Peyer's patch (tissue), 4 donors: ENCODE measurements around the gene CKS2. TPM values are rescaled to one million over a fixed set of nuclear protein-coding genes. Genes with fewer than 3 reads are reported as not detected.
"Not testable (repeated sequence)": the region's sequence is repeated elsewhere in the genome, so short reads cannot be mapped to it uniquely, and the experiment has no call there.

ENCODE experiments used
- DNase-seq, 3 donors: peaks; one replicate each; pipeline ENCODE4 v3.0.0-alpha.2; 2017 to 2019
- H3K27ac ChIP-seq, 4 donors: fragments of 200-600 bp; sonication (generic); one replicate each; pipeline ENCODE4 v1.5.1; 2016 to 2019
- H3K27me3 ChIP-seq, 2 donors: fragments of 200-600 bp; sonication (generic); one replicate each; pipeline ENCODE4 v1.5.1; 2019
- H3K36me3 ChIP-seq, 3 donors: fragments of 200-600 bp; sonication (generic); one replicate each; pipeline ENCODE4 v1.5.1; 2016 to 2019
- H3K4me1 ChIP-seq, 4 donors: fragments of 200-600 bp; sonication (generic); one replicate each; pipeline ENCODE4 v1.5.1; 2016 to 2019
- H3K4me3 ChIP-seq, 4 donors: fragments of 200-600 bp; sonication (generic); 1 replicate in 3 of 4; 2 replicates in 1 of 4; pipeline ENCODE4 v1.5.1; 2016 to 2019; ENCODE audit warnings: mild to moderate bottlenecking in 1 of 4
- H3K9me3 ChIP-seq, 4 donors: fragments of 200-600 bp; sonication (generic); one replicate each; pipeline ENCODE4 v1.5.1; 2016 to 2019; ENCODE audit warnings: mild to moderate bottlenecking in 1 of 4
- POLR2A ChIP-seq, 2 donors: fragments of 450-650 bp; IDR thresholded peaks; one replicate each; pipeline ENCODE4 v1.5.1; 2017; ENCODE audit warnings: antibody characterized with exemption in 2 of 2, mild to moderate bottlenecking in 2 of 2, moderate library complexity in 2 of 2
- total RNA-seq, 4 donors: library from RNA; depleted of rRNA; stranded (reverse); fragments of >200 nt; gene quantifications; one replicate each; pipeline ENCODE4 v1.1.0, GENCODE V29; 2016
- TF ChIP-seq, protein P1 (sequence below), 6 experiments: fragments of 450-650 bp in 4 of 6; fragments of 200-600 bp in 2 of 6; sonication (generic) in 1 of 6; IDR thresholded peaks; one replicate each; pipeline ENCODE4 v1.5.1; 2017 to 2019; ENCODE audit warnings: antibody characterized with exemption in 6 of 6, mild to moderate bottlenecking in 3 of 6, moderate library complexity in 1 of 6

Gene CKS2
- total RNA-seq, 4 donors from 2014 or later: 11.9 to 42.1 (median 17.8) TPM

DNA sequence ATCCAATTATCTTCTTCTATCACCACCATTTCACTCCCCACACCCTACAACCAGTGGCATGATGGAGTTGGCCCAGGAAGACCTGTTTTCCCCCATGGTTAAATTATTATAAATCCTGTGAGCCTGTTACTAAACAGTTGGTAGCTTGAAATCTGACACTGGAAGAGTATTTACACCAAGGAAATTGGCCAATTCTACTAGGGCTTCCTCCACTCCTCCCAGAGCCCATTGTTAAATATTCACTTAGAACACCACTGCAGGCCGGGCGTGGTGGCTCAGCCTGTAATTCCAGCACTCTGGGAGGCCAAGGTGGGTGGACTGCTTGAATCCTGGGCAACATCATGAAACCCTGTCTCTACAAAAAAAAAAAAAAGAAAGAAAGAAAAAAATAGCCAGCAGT is 32.4 kb upstream of the CKS2 start:
- Histone ChIP-seq H3K4me3 (no peak overlapping the region), H3K36me3 (no peaks in the 10 kb centered on the region), H3K27ac (no peak overlapping the region), H3K9me3 (peaks cover 0 to 11% (median 3%) of the 10 kb centered on the region in 4 donors), H3K27me3 (no peaks in the 10 kb centered on the region), H3K4me1 (no peaks in the 10 kb centered on the region)
- no peak for DNase-seq
- TF ChIP-seq, protein P1, sequence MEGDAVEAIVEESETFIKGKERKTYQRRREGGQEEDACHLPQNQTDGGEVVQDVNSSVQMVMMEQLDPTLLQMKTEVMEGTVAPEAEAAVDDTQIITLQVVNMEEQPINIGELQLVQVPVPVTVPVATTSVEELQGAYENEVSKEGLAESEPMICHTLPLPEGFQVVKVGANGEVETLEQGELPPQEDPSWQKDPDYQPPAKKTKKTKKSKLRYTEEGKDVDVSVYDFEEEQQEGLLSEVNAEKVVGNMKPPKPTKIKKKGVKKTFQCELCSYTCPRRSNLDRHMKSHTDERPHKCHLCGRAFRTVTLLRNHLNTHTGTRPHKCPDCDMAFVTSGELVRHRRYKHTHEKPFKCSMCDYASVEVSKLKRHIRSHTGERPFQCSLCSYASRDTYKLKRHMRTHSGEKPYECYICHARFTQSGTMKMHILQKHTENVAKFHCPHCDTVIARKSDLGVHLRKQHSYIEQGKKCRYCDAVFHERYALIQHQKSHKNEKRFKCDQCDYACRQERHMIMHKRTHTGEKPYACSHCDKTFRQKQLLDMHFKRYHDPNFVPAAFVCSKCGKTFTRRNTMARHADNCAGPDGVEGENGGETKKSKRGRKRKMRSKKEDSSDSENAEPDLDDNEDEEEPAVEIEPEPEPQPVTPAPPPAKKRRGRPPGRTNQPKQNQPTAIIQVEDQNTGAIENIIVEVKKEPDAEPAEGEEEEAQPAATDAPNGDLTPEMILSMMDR (IDR thresholded peaks at IDR 0.05): no peak
- no peak for TF ChIP-seq POLR2A (IDR thresholded peaks at IDR 0.05)

DNA sequence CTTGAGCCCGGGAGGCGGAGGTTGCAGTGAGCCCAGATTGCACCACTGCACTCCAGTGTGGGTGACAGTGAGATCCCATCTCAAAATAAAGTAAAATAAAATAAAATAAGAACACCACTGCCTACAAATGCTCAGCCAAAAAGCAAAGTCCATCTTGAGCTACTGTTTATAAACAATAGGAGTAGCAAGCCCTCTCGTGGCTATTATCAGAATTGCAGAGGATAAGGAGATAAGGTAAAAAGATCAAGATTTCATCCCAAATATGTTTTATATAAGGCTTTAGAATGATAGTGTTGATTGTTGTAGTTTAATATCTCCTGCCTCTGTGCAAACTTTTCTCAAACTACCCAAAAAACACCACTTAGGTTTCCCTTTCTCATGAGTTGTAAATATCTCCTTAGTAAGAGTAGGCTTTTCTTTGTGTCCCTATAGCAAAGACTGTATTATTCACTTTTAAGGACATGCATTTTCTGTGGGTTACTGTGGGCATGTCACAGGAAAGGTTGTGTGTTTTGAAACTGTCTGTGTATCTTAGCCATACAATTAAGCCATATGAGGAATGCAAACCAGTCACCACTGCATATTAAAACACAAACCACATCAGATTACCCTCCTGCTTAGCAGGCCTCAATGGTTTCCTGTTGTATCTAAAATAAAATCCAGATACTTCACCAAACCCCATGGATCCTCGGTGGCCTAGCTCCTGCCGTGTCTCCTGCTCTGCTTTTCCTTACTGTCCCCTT is 31.8 kb upstream of the CKS2 start:
- H3K4me3 ChIP-seq: no peak overlapping the region
- no peak for TF ChIP-seq POLR2A (IDR thresholded peaks at IDR 0.05)
- TF ChIP-seq, protein P1 (IDR thresholded peaks at IDR 0.05): peak; percentile 34 to 79 (median 64)
- H3K27ac ChIP-seq: no peak overlapping the region
- H3K9me3 ChIP-seq: peaks cover 0 to 5% (median under 1%) of the 10 kb centered on the region in 4 donors
- DNase-seq: no peak
- H3K27me3 ChIP-seq: no peaks in the 10 kb centered on the region
- no peaks in the 10 kb centered on the region for H3K36me3 ChIP-seq
- H3K4me1 ChIP-seq: no peaks in the 10 kb centered on the region

DNA sequence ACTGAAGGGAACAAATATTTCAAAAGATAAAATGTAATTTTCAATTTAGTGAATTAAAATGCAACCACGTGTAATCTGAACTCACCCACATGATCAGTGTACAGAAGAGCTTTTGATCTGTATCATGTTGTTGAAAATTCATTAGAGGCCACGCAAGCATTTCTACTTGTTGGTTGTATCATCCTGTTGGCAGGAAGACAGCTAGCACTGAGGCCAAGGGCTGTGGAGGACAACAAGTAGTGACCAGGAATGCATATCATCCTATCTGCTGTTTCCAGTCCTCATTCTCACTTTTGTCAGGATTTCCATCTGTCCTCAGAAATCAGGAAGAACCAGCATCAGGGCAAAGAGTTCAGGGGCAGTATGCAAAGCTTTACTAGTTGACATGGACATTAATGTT is 29.9 kb upstream of the CKS2 start:
- Histone ChIP-seq H3K4me3 (no peak overlapping the region), H3K27ac (no peak overlapping the region), H3K27me3 (no peaks in the 10 kb centered on the region), H3K36me3 (no peaks in the 10 kb centered on the region), H3K4me1 (no peaks in the 10 kb centered on the region), H3K9me3 (no peaks in the 10 kb centered on the region)
- DNase-seq: no peak
- TF ChIP-seq, protein P1 (IDR thresholded peaks at IDR 0.05): no peak
- no peak for TF ChIP-seq POLR2A (IDR thresholded peaks at IDR 0.05)

DNA sequence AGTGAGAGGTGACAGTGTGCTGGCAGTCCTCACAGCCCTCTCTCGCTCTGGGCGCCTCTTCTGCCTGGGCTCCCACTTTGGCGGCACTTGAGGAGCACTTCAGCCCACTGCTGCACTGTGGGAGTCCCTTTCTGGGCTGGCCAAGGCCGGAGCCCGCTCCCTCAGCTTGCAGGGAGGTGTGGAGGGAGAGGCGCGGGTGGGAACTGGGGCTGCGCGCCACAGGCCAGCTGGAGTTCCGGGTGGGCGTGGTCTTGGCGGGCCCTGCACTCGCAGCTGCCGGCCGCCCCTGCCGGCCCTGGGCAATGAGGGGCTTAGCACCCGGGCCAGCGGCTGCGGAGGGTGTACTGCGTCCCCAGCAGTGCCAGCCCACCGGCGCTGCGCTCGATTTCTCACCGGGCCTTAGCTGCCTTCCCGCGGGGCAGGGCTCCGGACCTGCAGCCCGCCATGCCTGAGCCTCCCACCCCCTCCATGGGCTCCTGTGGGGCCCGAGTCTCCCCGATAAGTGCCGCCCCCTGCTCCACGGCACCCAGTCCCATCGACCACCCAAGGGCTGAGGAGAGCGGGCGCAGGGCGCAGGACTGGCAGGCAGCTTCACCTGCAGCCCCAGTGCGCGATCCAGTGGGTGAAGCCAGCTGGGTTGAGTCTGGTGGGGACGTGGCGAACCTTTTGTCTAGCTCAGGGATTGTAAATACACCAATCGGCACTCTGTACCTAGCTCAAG is 28.6 kb upstream of the CKS2 start:
- H3K4me1 ChIP-seq, H3K27ac ChIP-seq, H3K27me3 ChIP-seq, H3K9me3 ChIP-seq, DNase-seq, H3K36me3 ChIP-seq: not testable (repeated sequence)
- peak overlapping the region; percentile 20 to 45 (median 43) for H3K4me3 ChIP-seq

DNA sequence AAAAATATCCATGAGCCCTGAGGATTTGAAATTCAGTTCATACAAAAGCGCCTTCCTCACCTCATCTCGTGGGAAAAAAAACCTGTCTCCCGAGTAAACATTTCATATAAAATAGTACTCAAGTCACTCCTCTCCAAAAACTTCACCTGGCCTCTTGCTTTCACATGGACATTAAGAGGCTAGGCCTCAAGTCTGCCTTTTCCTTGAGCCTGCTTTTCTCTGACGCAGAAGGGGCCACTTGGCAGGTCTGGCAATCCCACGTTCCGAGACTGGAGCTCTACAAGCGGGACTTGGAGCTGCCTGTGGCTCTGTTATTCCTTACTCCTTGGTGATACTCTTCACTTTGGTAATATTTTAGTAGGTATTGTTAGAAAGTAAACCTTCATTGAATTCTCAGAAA is 26.9 kb upstream of the CKS2 start:
- Histone ChIP-seq H3K36me3 (no peaks in the 10 kb centered on the region), H3K4me3 (no peak overlapping the region), H3K9me3 (no peaks in the 10 kb centered on the region), H3K4me1 (no peaks in the 10 kb centered on the region), H3K27ac (no peak overlapping the region), H3K27me3 (no peaks in the 10 kb centered on the region)
- TF ChIP-seq POLR2A (IDR thresholded peaks at IDR 0.05): no peak
- TF ChIP-seq, protein P1 (IDR thresholded peaks at IDR 0.05): no peak
- no peak for DNase-seq

DNA sequence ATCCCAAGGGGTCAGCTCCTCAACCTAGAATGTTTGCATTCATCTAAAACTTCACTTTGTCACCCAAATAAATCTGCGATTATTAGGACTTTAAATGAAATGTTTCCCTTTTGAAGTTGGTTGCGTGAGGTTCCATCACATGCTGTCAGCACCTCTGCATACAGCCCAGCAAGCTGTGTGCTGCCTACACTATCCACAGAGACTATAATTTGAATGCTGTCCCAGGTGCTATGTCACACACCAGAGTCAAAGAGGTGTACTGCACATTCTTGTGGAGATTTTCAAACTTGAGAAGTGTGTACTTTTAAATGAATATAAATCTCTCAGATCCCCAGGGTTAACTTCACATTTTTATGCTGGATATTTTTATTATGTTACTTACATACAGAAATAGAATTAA is 19.3 kb upstream of the CKS2 start:
- TF ChIP-seq POLR2A (IDR thresholded peaks at IDR 0.05): no peak
- TF ChIP-seq, protein P1 (IDR thresholded peaks at IDR 0.05): no peak
- DNase-seq: no peak
- no peaks in the 10 kb centered on the region for H3K9me3 ChIP-seq
- H3K4me1 ChIP-seq: no peaks in the 10 kb centered on the region
- no peaks in the 10 kb centered on the region for H3K27me3 ChIP-seq
- H3K27ac ChIP-seq: no peak overlapping the region
- H3K36me3 ChIP-seq: no peaks in the 10 kb centered on the region
- no peak overlapping the region for H3K4me3 ChIP-seq
